ENCODE measurements around the gene ZDHHC7. TPM values are rescaled to one million over a fixed set of nuclear protein-coding genes. Genes with fewer than 3 reads are reported as not detected.

Gene ZDHHC7
- total RNA-seq, 1 donor from 2014 or later, result 21.1 TPM

GRCh38 chr16:84993926-84994325 is 17.4 kb downstream of the ZDHHC7 start:
- DNase-seq, result no peak

- DNase-seq, result no peak
Measured at GRCh38 chr16:84992717-84993075, 18.6 kb downstream of the ZDHHC7 start.

- DNase-seq, result no peak
Measured at GRCh38 chr16:84990782-84991181, 20.6 kb downstream of the ZDHHC7 start.

- DNase-seq, result no peak
Measured at GRCh38 chr16:84989749-84990620, 21.4 kb downstream of the ZDHHC7 start.

- no peak for DNase-seq
Measured at GRCh38 chr16:84988328-84989080, 22.8 kb downstream of the ZDHHC7 start.

GRCh38 chr16:84986879-84987278 is 24.5 kb downstream of the ZDHHC7 start:
- DNase-seq, result no peak

- DNase-seq, result no peak
Measured at GRCh38 chr16:84986102-84986501, 25.2 kb downstream of the ZDHHC7 start.

- no peak for DNase-seq
Measured at GRCh38 chr16:84985079-84986065, 26.0 kb downstream of the ZDHHC7 start.

GRCh38 chr16:84982434-84982833 is 28.9 kb downstream of the ZDHHC7 start:
- no peak for DNase-seq

- DNase-seq, result no peak
Measured at GRCh38 chr16:84979516-84979915, 31.8 kb downstream of the ZDHHC7 start.

GRCh38 chr16:84976644-84977400 is 34.5 kb downstream of the ZDHHC7 start:
- no peak for DNase-seq

GRCh38 chr16:84975522-84975921 is 35.8 kb downstream of the ZDHHC7 start:
- DNase-seq, result no peak

- DNase-seq, result no peak
Measured at GRCh38 chr16:84975066-84975465, 36.3 kb downstream of the ZDHHC7 start.

- no peak for DNase-seq
Measured at GRCh38 chr16:84973776-84974523, 37.4 kb downstream of the ZDHHC7 start.

GRCh38 chr16:84973236-84973635 is 38.1 kb downstream of the ZDHHC7 start:
- DNase-seq, result no peak

- DNase-seq, result peak; percentile 42
Measured at GRCh38 chr16:84970447-84971127, 40.7 kb downstream of the ZDHHC7 start.

GRCh38 chr16:84967828-84968227 is 43.5 kb downstream of the ZDHHC7 start:
- no peak for DNase-seq

GRCh38 chr16:84965428-84966415 is 45.6 kb downstream of the ZDHHC7 start:
- no peak for DNase-seq
